ENCODE data around the gene AP4E1.
"Not testable (repeated sequence)": the region's sequence is repeated elsewhere in the genome, so short reads cannot be mapped to it uniquely, and the experiment has no call there.

Gene AP4E1

DNA sequence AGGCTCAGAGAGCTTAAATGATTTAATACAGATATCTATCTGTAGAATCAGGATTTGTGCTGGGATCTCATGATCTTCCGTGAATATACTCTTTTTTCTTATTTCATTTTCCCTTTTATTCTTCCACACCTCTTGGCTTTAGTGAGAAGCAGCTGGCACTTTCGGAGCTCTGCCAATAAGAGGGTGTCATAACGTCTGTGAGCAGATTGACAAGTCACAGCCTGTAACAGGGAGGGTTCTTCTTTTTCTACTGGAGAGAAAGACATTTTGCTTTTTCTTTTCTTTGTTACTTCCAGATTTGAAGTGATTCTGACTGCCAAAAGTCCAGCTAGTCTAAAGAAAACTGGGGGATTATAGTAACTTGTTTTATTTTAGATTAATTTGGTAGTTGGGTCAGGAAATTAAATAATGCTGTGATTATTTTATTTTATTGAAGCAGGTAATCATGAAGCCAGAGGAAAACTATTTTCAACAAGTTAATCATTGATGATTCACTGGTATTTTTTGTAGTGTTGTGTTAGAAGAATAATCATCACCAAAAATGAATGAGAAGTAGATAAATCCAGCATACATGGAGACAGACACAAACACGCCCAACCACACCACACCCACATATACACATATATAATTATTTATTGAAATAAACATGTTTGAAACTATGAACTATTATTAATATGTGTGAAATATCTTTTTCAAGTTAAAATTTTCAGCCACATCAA lies 116.4 kb downstream of the AP4E1 start:
- DNase-seq (ENCODE audit: low read depth in 2 of 2): no peak

- no peak for DNase-seq (ENCODE audit: low read depth in 2 of 2)
These were observed 117.0 kb downstream of the AP4E1 start for GRCh38 chr15:51025454-51025846.

DNA sequence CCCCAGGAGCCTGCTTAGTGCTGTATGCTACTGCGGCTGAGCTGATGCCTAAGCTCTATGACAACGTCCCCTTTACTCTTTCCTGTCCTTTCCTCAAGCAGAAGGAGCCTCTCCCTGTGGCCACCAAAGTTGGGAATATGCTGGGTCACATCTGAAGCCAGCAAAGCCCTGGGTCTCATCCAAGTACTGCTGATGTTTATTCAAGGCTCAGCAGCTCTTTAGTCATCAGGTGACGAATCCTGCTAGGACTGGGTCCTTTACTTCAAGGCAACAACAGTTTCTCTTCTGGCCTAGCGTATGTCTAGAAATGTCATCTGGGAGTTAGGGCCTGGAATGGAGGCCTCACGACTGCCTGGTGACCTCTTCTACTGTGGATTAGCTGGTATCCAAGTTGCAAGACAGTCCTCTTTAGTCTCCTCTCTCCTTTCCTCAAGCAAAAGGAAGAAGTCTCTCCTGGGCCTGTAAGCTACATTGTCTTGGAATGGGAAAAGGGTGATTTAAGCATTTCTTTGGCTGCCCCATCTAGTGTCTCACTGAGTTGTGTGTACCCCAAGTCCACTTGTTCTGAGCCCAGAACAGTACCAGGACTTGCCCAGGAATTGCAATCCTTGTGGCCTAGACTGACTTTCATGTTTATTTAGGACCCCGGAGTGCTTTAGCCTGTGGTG lies 122.3 kb downstream of the AP4E1 start:
- no peak for DNase-seq (ENCODE audit: low read depth in 2 of 2)

- not testable (repeated sequence) for DNase-seq (ENCODE audit: low read depth in 2 of 2)
These were observed 129.0 kb downstream of the AP4E1 start for GRCh38 chr15:51037474-51037873.

DNA sequence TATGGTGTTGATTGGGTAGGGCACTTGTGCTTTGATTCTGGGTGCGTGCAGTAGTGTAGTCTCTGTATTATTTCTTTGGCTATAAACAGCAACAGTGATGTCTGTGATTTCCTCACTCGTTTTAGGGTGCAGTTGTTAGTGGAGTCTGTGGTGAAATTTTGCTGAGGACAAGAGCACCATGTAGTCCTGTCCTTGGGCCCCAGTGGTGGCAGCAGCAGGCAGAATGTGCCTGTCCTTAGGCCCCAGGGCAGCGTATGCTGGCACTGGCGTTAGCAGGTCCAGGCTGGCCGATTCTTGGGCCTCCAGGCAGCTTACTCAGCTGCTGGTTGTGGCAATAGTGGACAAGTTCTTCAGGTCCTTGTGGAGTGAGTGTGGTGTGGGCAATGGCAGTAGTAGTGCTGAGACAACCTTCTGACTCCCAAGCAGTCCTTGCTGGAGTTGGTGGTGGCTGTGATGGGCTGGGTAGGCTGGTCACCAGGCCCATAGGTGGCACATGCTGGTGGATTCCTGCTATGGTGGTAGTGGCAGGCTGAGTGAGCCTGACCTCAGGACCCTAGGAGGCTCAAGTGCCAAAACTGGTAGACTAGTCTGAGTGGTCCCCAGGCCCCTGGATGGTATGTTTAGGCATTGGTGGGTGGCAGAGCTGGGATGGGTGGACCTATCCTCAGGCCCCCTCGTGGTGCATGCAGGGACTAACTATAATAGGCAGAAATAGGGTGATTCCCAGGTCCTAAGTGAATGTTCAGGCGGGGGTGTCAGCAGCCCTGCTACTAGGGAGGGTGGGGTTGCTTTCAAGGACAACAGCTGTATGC lies 129.9 kb downstream of the AP4E1 start:
- DNase-seq (ENCODE audit: low read depth in 2 of 2): no peak

DNA sequence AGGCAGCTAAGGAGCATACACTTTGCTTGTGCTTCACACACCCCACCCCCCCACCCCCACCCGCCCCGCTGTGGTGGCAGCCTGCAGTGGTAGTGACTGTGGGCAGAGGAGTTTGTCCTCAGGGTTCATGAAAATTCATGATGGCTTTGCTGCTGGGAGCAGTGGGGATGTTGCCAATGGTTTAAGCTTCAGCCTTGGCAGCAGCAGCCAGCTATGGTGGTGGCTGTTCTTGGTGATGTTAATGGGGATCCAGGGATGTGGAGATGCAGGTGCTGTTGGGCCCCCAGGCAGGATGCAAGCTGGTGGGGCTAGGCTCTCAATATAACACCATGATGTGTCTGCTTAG lies 130.5 kb downstream of the AP4E1 start:
- DNase-seq (ENCODE audit: low read depth in 2 of 2): no peak

DNA sequence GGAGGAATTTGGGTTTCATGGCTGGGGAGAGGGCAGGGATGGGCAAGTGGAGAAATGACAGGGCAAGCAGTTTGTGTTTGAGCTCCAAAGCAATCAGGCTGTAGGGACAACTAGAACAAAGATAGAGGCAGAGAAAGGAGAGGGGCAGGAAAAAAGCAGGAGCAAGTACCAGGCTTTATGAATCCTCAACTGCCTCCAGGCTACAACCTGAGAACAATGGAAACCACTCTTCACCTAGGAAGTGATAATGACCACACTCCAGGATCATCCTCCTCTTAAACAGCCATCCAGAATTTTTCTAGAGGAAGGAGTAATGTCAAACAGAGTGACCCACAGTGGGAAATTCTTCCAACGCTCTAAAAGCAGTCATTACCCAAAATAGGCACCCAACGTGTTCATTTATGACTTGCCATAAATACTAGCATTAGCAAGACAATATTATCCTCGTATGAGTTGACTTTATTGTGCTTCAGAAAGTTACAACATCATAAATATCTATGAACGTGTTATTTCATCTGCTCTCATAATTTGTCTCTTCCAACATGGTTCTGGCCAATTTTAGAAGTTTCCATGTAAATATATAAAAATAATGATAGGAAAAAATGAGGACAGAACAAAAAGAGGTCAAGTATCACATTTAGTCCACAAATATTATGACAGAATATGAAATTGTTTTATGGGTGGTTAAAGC lies 135.7 kb downstream of the AP4E1 start:
- no peak for DNase-seq (ENCODE audit: low read depth in 2 of 2)

GRCh38 chr15:51046016-51046415 lies 137.5 kb downstream of the AP4E1 start:
- DNase-seq (ENCODE audit: low read depth in 2 of 2): no peak

DNA sequence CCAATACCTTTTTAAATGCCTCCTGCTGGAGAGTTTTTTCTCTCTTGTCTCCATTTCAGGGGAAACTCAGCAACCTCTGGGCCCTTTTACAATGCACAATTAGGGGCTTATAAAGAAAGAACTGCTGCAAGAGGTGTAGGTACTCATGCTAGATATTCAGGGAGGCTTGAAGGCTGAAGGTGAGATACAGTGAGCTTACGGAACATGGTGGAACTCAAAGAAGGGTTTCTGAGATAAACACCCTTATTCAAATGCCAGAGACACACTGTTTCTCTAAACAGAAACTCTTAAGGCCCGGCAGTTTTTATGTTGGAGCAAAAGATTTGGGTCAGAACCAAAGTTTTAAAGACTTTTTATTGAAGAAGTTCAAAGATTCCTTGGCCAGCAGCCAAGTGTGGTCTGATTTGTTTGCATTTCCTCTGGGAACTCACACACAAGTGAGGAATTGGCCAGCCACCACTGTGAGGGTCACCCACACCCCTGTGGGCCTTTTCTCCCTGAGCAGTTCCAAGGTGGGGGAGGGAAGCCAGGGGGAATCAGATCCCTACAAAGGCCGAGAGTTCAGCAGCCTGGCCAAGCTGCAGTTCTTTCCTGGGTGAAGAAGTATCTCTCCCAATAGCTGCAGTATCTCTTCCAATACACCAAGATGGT lies 138.4 kb downstream of the AP4E1 start:
- DNase-seq (ENCODE audit: low read depth in 2 of 2): no peak

DNA sequence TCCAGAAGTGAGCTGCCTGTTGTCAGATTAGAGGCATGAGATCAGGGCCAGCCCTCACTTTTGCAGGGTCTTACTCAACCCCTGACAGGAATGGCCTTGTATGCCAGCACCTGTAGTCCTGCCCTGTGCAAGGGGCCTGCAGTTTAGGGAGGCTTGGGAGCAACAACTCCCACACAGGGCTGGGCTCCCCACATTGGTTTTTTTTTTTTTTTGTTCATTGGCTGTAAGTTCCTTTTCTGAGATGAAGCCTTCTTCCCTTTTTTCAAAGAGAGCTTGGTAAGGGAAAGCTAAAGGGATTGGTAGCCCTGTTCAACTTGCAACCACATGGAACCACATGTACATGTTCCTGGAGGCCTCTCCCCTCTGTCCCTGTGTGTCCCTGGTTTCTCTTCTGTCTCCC lies 139.8 kb downstream of the AP4E1 start:
- no peak for DNase-seq (ENCODE audit: low read depth in 2 of 2)

DNA sequence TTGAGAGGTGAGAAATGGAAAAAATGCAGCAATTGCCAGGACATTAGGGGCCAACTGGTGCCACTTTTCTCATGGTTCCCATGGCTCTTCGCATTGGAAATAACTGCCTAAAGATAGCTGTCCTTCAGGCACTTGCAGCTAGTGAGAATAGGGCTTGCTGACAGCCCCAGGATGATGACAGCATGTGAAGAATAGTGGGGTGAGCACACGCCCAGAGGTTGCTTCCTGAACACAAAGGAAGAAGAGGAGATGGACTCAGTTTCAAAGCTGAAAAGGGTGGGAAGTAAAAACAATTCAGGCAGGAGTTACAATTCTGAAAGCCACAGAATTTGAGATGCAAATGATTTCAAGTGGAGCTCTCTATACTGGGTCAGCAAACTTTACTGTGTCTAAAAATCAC lies 140.6 kb downstream of the AP4E1 start:
- DNase-seq (ENCODE audit: low read depth in 2 of 2): no peak

- DNase-seq (ENCODE audit: low read depth in 2 of 2): no peak
These were observed 143.3 kb downstream of the AP4E1 start for GRCh38 chr15:51051776-51052175.

- no peak for DNase-seq (ENCODE audit: low read depth in 2 of 2)
These were observed 145.1 kb downstream of the AP4E1 start for GRCh38 chr15:51053571-51053970.

DNA sequence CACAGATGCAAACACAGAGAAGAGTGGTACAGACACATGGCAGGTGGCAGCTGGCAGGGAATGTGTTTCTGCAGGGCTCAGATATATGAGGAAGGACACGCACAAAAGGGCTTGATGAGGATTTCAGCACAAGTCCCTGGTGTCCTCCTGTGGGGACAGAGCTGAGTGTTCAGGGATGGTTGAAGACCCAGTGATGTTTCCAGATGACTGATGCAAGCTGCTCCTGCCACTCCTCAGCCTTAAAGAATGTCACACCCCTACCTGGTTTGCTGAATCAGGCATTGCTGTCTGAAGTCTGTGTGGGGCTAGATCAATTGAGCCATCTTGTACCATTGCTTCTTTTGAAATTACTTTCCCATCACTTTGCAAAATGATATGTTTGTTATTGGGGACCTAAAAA lies 146.1 kb downstream of the AP4E1 start:
- no peak for DNase-seq (ENCODE audit: low read depth in 2 of 2)
